Measurements from ENCODE around the gene ZNF808.
"Not testable (repeated sequence)": the region's sequence is repeated elsewhere in the genome, so short reads cannot be mapped to it uniquely, and the experiment has no call there.

The ZNF808 gene

DNA sequence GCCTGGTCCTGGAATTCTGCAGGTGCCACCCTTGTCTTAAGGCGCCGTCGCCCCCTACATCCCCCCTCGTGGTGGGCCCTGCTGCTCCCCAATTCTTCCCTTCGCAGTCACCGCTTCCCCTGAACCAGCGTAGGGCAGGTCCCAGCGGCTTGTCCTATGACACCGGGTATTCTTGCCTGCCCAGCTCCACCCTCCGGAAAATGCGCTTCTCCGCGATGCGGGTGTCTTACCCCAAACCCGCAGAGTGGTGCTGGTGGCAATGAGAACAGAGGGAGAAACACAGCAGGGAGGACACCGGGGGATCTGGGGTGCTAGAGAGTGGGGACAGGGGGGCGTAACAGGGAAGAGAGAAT is 9.0 kb downstream of the ZNF808 start:
- DNase-seq = peak; percentile 33

DNA sequence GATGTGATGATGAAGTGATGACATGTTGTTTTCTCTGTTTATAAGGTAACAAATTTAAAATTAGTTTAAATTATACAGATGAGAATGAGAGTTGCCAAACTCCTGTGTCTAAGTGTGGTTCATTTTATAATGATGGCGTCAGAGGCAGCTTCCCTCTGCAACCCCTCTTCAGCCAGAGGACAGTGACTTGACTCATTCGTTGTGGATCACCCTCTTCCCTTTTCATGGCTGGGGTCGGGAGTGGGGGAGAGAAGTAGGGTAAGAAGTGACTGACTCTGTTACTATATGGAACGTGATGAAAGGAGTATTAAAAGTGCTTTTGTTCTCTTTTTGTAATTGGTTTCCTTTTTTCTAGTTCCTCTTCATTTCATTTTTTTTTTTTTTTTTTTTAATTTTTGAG is 11.3 kb downstream of the ZNF808 start:
- DNase-seq = not testable (repeated sequence)

DNA sequence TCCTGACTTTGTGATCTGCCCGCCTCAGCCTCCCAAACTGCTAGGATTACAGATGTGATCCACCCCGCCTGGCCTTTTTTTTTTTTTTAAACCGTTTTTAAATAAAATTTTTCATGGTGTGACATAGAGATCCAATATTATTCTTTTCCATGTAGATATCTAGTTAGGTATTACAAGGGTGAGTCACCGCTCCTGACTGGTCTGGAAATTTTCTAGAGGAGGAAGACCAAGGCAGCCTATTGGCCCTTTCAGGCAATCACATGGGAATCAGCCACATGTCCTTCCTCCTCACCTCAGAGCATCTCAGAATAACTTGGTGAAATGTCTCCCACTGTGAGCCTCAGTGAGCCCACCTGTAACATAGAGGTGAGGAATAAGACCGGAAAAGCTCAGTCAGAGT is 13.7 kb downstream of the ZNF808 start:
- DNase-seq = not testable (repeated sequence)

DNA sequence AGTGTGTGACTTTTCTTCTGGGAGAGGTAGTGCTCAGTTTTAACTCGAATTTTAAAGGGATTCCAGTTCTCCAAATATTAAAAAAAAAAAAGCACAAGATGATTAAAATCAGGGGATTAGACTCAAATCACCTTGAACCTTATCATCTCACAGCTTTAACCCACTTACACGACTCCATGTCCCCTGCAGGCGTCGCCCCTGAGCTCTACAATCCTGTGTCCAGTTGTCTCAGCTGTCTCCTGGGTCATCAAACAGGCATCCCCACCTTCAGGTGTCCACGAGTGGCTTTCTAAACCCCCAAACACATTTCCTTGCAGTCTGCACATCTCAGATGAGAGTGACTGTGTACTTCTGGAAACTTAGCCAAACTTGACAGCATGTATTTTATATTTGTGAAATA is 14.1 kb downstream of the ZNF808 start:
- no peak for DNase-seq

DNA sequence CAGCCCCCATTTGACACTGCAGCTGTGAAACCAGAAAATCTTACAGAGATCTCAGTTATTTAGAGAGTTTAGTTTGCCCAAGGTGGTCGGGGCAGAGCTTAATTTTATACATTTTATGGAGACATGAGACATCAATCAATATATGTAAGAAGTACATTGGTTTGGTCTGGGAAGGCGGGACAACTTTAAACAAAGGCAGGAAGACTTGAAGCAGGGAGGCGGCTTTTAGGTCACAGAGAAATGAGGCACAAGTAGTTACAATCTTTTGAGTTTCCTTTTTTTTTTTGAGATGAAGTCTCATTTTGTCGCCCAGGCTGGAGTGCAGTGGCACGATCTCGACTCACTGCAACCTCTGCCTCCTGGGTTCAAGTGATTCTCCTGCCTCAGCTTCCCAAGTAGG is 15.1 kb downstream of the ZNF808 start:
- DNase-seq = not testable (repeated sequence)

DNA sequence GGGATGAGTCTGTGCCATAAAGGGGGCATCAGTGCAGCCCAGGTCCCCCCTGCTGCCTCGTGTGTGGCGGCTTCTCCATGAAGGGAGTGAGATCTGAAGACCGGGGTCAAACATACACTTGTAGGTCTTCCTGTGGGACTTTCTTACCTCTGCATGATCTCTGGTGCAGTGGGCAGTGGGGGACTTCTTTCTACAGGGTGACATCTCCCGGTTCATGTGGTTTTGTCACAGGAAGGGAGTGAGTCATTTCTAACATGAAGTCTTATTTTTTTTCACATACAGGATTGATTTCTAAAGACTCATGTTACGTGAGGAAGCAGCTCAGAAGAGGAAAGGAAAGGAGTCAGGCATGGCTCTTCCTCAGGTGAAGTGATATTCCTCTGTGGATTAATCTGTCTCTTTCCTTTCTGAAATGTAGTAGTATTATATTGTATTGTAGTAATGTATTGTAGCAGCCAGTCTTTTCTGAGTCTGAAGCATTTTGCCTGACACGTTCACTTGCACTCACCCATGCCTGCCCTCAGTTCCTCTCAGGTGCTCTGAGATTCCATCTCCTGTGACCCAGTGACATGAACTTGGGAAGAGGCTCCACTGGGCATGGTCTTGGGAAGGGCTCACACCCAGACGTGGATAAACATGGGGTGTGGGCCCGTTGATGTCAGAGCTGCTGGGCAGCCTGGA is 15.7 kb downstream of the ZNF808 start:
- peak; percentile 65 for DNase-seq

DNA sequence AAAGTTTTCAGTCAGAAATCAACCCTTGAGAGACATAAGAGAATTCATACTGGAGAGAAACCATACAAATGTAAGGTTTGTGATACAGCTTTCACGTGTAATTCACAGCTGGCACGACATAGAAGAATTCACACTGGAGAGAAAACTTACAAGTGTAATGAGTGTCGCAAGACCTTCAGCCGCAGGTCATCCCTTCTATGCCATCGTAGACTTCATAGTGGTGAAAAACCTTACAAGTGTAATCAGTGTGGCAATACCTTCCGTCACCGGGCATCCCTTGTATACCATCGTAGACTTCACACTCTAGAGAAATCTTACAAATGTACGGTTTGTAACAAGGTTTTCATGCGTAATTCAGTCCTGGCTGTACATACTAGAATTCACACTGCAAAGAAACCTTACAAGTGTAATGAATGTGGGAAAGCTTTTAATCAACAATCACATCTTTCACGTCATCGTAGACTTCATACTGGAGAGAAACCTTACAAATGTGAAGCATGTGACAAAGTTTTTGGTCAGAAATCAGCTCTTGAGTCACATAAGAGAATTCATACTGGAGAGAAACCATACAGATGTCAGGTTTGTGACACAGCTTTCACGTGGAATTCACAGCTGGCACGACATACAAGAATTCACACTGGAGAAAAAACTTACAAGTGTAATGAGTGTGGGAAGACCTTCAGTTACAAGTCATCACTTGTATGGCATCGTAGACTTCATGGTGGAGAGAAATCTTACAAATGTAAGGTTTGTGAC is 26.9 kb downstream of the ZNF808 start:
- DNase-seq = no peak

DNA sequence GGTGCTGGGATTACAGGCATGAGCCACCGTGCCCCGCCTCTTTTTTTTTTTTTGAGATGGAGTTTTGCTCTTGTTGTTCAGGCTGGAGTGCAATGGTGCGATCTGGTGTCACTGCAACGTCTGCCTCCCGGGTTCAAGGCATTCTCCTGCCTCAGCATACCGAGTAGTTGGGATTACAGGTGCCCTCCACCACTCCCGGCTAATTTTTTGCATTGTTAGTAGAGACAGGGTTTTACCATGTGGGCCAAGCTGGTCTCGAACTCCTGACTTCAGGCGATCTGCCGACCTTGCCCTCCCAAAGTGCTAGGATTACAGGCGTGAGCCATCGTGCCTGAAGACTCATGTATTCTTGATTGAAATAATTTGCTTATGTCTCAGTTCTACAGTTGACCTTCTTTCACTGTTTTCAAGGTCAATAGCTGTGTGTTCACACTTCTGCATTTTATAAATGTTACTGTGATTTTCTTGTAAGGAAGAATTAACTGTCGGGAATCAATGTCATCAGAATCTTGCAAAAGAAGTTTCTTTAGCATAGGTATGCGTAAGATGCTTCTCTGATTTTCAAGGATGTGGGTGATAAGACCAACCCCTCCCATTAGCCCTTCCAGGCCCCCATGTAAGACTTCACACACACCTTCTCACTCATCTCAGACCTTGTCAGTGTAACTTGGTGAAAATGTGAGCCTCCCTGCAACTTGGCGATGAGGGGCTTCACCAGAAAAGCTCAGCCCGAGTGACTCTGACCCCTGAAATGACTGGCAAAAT is 29.9 kb downstream of the ZNF808 start:
- no peak for DNase-seq

DNA sequence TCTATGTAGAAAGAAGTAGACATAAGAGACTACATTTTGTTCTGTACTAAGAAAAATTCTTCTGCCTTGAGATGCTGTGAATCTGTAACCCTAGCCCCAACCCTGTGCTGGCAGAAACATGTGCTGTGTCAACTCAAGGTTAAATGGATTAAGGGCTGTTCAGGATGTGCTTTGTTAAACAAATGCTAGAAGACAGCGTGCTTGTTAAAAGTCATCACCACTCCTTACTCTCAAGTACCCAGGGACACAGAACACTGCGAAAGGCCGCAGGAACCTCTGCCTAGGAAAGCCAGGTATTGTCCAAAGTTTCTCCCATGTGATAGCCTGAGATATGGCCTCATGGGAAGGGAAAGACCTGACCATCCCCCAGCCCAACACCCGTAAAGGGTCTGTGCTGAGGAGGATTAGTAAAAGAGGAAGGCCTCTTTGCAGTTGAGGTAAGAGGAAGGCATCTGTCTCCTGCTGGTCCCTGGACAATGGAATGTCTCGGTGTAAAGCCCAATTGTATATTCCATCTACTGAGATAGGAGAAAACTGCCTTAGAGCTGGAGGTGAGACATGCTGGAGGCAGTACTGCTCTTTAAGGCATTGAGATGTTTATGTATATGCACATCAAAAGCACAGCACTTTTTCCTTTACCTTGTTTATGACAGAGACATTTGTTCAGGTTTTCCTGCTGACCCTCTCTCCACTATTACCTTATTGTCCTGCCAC is 31.4 kb downstream of the ZNF808 start:
- not testable (repeated sequence) for DNase-seq

DNA sequence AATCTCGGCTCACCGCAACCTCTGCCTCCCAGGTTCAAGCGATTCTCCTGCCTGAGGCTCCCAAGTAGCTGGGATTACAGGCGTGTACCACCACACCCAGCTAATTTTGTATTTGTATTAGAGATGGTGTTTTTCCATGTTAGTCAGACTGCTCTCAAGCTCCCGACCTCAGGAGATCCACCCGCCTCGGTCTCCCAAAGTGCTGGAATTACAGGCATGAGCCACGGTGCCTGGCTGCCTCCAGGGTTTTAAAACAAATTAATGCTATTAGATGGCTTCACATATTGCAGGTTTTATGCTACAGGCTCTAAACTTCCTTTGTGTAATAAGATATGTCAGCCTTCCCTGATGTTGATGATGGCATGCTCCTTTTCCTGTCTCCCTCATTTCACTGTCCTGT is 34.1 kb downstream of the ZNF808 start:
- DNase-seq = not testable (repeated sequence)

DNA sequence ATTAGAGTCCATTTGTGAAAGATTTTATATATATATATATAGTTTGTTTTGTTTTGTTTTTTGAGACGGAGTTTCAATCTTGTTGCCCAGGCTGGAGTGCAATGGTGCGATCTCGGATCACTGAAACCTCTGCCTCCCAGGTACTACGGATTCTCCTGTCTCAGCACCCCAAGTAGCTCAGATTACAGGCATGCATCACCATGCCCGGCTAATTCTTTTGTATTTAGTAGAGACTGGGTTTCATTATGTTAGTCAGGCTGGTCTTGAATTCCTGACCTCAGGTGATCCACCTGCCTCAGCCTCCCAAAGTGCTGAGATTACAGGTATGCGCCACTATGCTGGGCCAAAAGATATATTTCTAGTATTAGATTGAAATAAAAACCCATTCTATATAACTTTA is 38.7 kb downstream of the ZNF808 start:
- no peak for DNase-seq

DNA sequence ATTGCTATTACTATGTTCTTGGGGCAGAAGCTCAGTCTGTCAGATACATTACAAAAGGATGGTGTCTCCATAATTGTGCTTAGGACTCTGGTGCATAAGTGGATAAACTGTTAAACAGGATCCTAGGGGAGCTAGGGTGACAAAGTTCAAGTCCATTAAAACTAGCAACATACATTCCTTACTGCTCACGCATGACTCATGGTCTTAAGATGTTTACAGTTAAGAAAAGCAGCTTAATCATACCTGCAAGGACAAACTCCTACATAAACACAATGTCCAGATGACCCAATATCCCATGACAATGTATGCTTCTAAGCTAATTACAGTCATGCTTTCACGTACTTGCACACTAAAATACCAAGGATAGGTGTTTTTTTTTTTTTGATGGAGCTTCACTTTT is 39.1 kb downstream of the ZNF808 start:
- no peak for DNase-seq

DNA sequence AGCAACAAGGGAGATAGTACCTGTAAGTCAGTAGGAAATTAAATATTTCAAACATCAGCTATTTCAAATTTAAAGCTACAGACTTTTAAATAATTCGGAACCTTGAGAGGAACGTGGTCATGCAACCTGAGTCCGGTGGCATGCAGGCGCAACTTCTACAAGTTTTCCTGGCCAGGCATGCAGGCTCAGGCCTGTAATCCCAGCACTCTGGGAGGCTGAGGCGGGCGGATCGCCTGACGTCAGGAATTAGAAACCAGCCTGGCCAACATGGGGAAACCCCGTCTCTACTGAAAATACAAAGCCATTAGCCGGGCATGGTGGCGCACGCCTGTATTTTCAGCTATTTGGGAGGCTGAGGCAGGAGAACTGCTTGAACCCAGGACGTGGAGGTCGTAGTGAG is 40.5 kb downstream of the ZNF808 start:
- no peak for DNase-seq

DNA sequence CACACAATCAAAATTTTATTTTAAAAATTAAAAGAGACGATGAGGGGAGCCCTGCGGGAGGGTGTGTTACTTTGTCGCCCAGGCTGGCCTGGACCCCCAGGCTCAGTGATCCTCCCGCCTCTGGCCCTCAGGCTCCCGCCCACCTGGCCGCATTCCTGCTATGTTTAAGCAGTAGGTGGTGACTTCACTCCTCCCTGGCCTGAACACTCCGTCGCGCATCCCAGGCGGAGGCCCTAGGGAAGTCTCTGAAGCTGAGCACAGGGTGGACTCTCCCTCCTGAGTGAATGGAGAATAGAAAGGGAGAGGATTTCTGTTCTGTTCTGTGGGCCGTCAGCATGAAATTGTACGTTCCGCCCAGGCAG is 42.2 kb downstream of the ZNF808 start:
- DNase-seq = not testable (repeated sequence)

DNA sequence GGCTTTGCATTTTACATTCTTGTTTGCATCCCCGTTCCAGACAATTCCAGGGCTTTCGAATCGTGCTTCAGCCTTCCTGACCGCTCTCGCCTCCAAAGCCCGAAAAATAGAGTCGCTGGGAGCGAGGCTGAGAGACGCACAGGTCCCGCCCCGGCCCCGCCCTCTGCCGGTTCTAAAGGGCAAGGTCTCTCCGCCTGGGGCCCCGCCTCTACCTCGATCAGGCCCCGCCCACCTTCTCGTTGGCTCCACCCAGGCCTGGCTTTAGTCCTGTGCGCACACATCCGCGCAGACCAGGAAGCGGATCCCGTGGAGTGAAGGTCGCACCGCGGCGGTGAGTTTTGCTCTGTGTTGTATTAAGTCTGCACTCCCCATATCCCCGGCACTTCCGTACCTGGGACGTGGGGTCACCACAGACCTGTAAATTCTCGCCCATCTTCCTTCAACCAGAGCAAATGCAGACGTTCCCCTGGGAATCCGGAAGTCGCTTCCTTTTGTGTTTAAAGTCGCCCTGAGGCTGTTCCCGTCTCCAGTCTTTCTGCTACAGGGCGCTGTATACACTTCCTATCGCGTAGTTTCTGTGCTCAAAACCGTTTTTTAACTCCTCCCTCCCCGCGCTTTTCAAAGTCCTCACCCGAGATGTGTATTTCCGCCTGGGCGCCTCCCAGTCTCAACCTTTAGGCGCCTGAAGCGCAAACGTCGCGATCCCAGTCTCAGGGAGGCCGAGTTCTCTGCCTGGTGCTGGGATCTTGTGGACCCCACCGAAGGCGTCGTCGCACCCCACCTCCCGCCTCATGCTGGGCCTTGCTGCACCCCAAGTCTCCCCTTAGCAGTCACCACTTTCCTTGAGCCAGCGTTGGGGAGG is 42.8 kb downstream of the ZNF808 start, which contains the start of gene ZNF701:
ZNF701 (plus strand) TSS at position 288 of the 862 bp plus-strand sequence. CDS start 3,861 bp downstream, outside the sequence.
- peak; percentile 90 for DNase-seq

DNA sequence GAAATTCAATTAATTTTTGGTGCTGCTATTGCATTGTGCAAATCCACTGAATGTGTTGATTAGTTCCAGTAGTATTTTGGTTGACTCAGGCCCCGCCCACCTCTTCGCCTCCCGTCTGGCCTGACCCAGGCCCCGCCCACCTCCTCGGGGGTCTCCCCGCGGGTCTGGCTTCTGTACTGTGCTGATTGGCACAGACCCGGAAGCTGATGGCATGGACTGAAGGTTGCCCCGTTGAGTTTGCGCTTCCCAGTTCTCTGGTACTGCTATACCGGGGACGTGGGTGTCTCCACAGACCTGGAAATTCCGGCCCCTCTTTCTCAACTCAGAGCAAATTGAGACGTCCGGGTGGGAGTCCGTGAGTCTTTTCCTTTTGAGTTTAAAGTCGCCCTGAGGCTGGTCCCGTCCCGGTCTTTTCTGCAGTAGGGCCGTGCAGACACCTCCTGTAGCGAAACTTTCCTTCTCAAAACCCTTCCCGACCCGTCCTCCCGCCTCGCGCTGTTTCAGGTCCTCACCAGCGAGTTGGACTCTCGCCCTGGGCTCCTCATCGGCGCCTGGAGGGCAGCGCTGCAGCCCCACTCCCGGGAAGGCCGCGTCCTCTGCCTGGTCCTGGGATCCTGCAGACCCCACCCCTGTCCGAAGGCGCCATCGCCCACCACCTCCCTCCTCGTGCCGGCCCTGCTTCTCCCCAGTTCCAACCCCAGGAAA is 57.4 kb downstream of the ZNF808 start:
- DNase-seq = no peak

DNA sequence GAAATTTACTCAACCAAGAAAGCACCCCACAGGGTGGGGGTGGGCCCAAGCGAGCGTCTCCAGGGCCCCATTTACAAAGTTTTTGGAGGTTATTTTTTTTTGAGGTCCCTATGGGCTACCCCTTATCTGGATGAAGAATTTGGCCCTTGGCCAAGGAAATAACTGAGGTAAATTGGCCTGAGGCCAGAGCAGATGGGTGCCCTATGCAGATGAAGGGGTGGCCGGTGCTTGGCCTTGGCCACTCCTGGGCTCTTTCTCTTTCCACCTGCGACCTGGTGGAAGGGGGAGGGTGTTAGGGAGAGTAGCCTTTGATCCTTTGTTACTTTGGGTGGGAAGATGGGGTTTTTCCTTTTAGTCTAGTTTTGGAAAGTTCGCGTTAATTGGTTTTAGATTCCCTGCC is 58.1 kb downstream of the ZNF808 start:
- no peak for DNase-seq

DNA sequence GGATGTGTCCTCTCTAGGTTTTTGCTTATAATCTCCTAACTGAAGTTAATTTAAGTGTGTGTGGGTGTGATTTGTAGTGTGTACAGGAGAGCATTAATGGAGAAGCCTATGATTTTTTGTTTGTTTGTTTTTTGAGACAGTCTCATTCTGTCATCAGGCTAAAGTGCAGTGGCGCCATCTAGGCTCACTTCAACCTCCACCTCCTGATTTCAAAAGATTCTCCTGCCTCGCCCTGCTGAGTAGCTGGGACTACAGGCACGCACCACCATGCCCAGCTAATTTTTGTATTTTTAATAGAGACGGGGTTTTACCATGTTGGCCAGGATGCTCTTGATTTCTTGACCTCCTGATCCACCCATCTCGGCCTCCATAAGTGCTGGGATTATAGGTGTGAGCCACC is 63.3 kb downstream of the ZNF808 start:
- DNase-seq = no peak

DNA sequence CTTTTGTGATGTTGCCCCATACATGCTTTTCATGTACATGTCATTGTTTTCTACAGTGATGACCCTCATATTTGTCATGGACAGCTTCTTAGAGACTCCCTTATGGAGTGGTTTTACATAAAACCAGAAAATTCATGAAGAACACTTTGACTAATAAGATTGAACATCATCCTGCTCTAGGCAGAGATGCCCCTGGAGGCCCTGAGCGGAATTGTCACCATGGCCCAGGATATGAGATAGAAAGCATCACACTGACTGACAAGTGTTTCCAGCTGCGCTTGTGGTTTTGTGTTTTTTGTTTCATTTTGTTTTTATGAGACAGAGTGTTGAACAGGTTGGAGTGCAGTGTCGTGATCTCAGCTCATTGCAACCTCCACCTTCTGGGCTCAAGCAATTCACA is 64.8 kb downstream of the ZNF808 start:
- DNase-seq = no peak

DNA sequence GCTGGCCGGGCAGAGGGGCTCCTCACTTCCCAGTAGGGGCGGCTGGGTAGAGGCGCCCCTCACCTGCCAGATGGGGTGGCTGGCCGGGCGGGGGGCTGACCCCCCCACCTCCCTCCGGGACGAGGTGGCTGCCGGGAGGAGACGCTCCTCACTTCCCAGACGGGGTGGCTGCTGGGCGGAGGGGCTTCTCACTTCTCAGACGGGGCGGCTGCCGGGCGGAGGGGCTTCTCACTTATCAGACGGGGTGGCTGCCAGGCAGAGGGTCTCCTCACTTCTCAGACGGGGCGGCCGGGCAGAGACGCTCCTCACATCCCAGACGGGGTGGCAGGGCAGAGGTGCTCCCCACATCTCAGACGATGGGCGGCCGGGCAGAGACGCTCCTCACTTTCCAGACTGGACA is 66.0 kb downstream of the ZNF808 start:
- not testable (repeated sequence) for DNase-seq

DNA sequence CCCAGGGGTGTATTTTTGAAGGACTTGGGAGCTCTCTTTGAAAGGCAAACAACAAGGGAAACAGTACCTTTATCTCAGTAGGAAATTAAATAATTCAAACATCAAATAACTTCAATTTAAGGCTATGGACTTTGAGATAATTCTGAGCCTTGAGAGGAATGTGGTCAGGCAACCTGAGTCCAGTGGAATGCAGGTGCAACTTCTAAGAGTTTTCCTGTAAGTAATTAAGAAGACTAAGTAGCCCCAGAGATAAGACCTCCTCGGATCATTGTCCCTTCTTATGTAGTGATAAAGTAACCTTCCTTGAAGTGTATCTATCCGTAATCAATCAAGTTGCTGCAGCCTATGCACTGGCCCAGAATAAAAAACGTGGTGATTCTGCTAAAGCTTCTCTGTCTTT is 71.8 kb downstream of the ZNF808 start:
- DNase-seq = no peak

DNA sequence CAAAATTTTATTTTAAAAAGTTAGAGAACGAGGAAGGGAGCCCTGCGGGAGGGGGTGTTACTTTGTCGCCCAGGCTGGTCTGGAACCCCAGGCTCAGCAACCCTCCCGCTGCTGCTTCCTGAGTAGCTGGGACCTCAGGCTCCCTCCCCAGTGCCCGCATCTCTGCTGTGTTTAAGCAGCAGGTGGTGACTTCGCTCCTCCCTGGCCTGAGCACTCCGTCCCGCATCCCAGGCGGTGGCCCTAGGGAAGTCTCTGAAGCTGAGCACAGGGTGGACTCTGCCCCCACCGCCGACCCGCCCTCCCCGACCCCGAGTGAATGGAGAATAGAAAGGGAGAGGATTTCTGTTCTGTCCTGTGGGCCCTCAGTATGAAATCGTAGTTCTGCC is 73.2 kb downstream of the ZNF808 start:
- DNase-seq = no peak

All from activated CD4-positive, alpha-beta T cell treated with anti-CD3 and anti-CD28 coated beads, Interleukin-2, amount 50 U/mL, for 16 hours (primary cell).